HEK293 (cell line): ENCODE measurements around the gene KLF4.
"Not testable (repeated sequence)": the region's sequence is repeated elsewhere in the genome, so short reads cannot be mapped to it uniquely, and the experiment has no call there.

Source experiments
- HOXA7 ChIP-seq: sonication (generic); formaldehyde crosslinking; IDR thresholded peaks from 2 replicates; pipeline ENCODE4 v1.8.1; 2022; ENCODE audit warnings: missing genetic modification reagents, borderline replicate concordance
- KLF16 ChIP-seq: fragments of 450-650 bp; formaldehyde crosslinking; IDR thresholded peaks from 2 replicates; pipeline ENCODE4 v1.5.1; 2017; ENCODE audit warnings: missing biosample characterization, missing genetic modification characterization
- TSHZ1 ChIP-seq: fragments of 450-650 bp; formaldehyde crosslinking; IDR thresholded peaks from 2 replicates; pipeline ENCODE4 v1.5.1; 2016; ENCODE audit warnings: missing biosample characterization, missing genetic modification characterization, borderline replicate concordance
- YY1 ChIP-seq: fragments of 450-650 bp; formaldehyde crosslinking; IDR thresholded peaks from 2 replicates; pipeline ENCODE4 v1.5.1; 2018; ENCODE audit warnings: missing biosample characterization, missing genetic modification characterization
- ZNF184 ChIP-seq: fragments of 450-650 bp; IDR thresholded peaks from 2 replicates; pipeline ENCODE4 v1.5.1; 2018; ENCODE audit warnings: missing biosample characterization, mild to moderate bottlenecking, missing genetic modification characterization
- ZNF19 ChIP-seq: fragments of 450-650 bp; formaldehyde crosslinking; IDR thresholded peaks from 2 replicates; pipeline ENCODE4; 2016; ENCODE audit warnings: missing biosample characterization, missing genetic modification characterization, low read depth
- ZNF24 ChIP-seq: fragments of 450-650 bp; formaldehyde crosslinking; IDR thresholded peaks from 2 replicates; pipeline ENCODE4 v1.5.1; 2016; ENCODE audit warnings: missing biosample characterization, missing genetic modification characterization
- ZNF416 ChIP-seq: fragments of 450-650 bp; formaldehyde crosslinking; IDR thresholded peaks from 2 replicates; pipeline ENCODE4 v1.5.1; 2016; ENCODE audit warnings: missing biosample characterization, missing genetic modification characterization
- ZNF624 ChIP-seq: fragments of 450-650 bp; formaldehyde crosslinking; IDR thresholded peaks from 2 replicates; pipeline ENCODE4 v1.5.1; 2017; ENCODE audit warnings: missing biosample characterization, missing genetic modification characterization
- ZNF747 ChIP-seq: fragments of 450-650 bp; formaldehyde crosslinking; IDR thresholded peaks from 2 replicates; pipeline ENCODE4 v1.5.1; 2016; ENCODE audit warnings: missing biosample characterization, missing genetic modification characterization
- TF ChIP-seq, protein P1 (sequence below): fragments of 450-650 bp; formaldehyde crosslinking; IDR thresholded peaks from 2 replicates; pipeline ENCODE4 v1.5.1; 2016; ENCODE audit warnings: missing biosample characterization, missing genetic modification characterization
- TF ChIP-seq, protein P2 (sequence below): IDR thresholded peaks from 2 replicates; pipeline ENCODE4 v1.6.1; 2011; ENCODE audit warnings: mild to moderate bottlenecking, low read depth, low read length, borderline replicate concordance
- TF ChIP-seq, protein P3 (sequence below): fragments of 450-650 bp; formaldehyde crosslinking; IDR thresholded peaks from 2 replicates; pipeline ENCODE4 v1.5.1; 2016; ENCODE audit warnings: missing biosample characterization, missing genetic modification characterization, low read depth

DNA sequence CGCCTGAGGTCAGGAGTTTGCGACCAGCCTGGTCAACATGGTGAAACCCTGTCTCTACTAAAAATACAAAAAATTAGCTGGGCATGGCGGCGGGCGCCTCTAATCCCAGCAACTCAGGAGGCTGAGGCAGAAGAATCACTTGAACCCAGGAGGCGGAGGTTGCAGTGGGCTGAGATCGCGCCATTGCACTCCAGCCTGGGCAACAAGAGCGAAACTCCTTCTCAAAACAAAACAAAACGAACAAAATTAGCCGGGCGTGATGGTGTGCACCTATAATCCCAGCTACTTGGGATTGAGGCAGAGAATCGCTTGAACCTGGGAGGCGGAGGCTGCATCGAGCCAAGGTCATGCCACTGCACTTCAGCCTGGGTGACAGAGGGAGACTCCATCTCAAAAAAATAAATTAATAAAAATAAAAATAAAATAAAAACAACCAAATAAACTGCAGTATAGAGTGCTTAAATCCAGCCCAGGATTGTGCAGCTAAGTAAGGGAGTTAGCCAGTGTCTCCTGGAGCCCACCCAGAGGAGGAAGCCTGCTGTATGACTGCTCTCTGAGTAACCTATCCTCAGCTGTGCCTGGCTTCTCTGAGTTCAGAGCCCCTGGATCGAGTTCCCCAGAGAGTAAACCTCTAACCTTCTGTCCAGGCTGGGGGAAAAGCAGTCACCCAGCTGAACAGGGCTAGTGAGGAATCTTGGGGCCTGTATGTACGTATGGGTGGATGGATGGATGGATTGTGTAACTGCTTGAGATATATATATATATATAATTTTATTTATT, 11.0 kb upstream of the KLF4 start:
- TF ChIP-seq, protein P1, sequence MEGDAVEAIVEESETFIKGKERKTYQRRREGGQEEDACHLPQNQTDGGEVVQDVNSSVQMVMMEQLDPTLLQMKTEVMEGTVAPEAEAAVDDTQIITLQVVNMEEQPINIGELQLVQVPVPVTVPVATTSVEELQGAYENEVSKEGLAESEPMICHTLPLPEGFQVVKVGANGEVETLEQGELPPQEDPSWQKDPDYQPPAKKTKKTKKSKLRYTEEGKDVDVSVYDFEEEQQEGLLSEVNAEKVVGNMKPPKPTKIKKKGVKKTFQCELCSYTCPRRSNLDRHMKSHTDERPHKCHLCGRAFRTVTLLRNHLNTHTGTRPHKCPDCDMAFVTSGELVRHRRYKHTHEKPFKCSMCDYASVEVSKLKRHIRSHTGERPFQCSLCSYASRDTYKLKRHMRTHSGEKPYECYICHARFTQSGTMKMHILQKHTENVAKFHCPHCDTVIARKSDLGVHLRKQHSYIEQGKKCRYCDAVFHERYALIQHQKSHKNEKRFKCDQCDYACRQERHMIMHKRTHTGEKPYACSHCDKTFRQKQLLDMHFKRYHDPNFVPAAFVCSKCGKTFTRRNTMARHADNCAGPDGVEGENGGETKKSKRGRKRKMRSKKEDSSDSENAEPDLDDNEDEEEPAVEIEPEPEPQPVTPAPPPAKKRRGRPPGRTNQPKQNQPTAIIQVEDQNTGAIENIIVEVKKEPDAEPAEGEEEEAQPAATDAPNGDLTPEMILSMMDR (tag by site-specific recombination), result not testable (repeated sequence)
- not testable (repeated sequence) for TF ChIP-seq ZNF24 (tag by site-specific recombination); ZNF19 (tag by site-specific recombination); HOXA7 (CRISPR knock-in tag); TSHZ1 (tag by site-specific recombination); YY1 (tag by site-specific recombination); ZNF416; ZNF624 (tag by site-specific recombination); KLF16; ZNF184 (tag by site-specific recombination); ZNF747 (tag by site-specific recombination)
- TF ChIP-seq, protein P2, sequence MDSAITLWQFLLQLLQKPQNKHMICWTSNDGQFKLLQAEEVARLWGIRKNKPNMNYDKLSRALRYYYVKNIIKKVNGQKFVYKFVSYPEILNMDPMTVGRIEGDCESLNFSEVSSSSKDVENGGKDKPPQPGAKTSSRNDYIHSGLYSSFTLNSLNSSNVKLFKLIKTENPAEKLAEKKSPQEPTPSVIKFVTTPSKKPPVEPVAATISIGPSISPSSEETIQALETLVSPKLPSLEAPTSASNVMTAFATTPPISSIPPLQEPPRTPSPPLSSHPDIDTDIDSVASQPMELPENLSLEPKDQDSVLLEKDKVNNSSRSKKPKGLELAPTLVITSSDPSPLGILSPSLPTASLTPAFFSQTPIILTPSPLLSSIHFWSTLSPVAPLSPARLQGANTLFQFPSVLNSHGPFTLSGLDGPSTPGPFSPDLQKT, result not testable (repeated sequence)
- TF ChIP-seq, protein P3, sequence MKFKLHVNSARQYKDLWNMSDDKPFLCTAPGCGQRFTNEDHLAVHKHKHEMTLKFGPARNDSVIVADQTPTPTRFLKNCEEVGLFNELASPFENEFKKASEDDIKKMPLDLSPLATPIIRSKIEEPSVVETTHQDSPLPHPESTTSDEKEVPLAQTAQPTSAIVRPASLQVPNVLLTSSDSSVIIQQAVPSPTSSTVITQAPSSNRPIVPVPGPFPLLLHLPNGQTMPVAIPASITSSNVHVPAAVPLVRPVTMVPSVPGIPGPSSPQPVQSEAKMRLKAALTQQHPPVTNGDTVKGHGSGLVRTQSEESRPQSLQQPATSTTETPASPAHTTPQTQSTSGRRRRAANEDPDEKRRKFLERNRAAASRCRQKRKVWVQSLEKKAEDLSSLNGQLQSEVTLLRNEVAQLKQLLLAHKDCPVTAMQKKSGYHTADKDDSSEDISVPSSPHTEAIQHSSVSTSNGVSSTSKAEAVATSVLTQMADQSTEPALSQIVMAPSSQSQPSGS (tag by site-specific recombination), result not testable (repeated sequence)
